ENCODE results near the gene DUSP22. TPM values are rescaled to one million over a fixed set of nuclear protein-coding genes. Genes with fewer than 3 reads are reported as not detected.

Gene DUSP22
- total RNA-seq, 2 donors from 2014 or later, result 33.5 to 35.4 TPM

DNA sequence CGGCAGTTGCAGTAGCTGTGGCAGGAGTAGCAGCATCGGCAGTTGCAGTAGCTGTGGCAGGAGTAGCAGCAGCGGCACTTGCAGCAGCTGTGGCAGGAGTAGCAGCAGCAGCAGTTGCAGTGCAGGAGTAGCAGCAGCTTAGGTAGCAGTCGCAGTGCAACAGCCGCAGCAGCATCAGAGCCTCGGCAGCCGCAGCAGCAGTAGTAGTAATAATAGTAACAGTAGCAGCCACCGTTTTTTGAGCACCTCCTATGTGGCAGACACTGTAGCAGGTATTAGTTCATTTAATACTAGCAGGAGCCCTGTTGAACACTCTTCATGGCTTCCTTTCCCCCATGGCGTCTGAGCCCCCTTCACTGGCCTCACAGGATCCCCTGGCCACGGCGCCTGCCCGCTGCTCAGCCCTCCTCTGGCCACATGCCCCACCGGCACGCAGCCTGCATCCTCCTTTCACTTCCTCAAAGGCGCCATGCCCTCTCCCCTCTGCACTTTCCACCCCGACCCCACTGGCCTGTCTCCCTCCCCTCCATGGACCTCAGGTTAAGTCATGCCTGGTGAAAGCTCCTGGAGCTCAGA, 80.1 kb downstream of the DUSP22 start:
- Histone ChIP-seq H3K9me3 (ENCODE audit: control insufficient read depth, low read length) (peaks cover 8% of the 10 kb centered on the region), H3K9ac (ENCODE audit: extremely low read depth, low read length, poor library complexity, severe bottlenecking) (no peak overlapping the region)

GRCh38 chr6:373031-373430, 80.7 kb downstream of the DUSP22 start:
- Histone ChIP-seq H3K4me3 (ENCODE audit: low read length) (no peak overlapping the region), H3K9ac (ENCODE audit: extremely low read depth, low read length, poor library complexity, severe bottlenecking) (no peak overlapping the region), H3K27me3 (ENCODE audit: control insufficient read depth, insufficient read depth, low read length, poor library complexity, severe bottlenecking) (no peaks in the 10 kb centered on the region), H3K27ac (ENCODE audit: low read depth, low read length) (no peak overlapping the region), H3K36me3 (ENCODE audit: control insufficient read depth, insufficient read depth, low read length) (no peaks in the 10 kb centered on the region), H3K9me3 (ENCODE audit: control insufficient read depth, low read length) (peaks cover 10% of the 10 kb centered on the region), H3K4me1 (ENCODE audit: control insufficient read depth, insufficient read depth, low read length) (no peaks in the 10 kb centered on the region)
- DNase-seq, result no peak
- no peaks in the 10 kb centered on the region for H3K36me3 Mint-ChIP-seq (ENCODE audit: low read depth)
- TF ChIP-seq, protein P1, sequence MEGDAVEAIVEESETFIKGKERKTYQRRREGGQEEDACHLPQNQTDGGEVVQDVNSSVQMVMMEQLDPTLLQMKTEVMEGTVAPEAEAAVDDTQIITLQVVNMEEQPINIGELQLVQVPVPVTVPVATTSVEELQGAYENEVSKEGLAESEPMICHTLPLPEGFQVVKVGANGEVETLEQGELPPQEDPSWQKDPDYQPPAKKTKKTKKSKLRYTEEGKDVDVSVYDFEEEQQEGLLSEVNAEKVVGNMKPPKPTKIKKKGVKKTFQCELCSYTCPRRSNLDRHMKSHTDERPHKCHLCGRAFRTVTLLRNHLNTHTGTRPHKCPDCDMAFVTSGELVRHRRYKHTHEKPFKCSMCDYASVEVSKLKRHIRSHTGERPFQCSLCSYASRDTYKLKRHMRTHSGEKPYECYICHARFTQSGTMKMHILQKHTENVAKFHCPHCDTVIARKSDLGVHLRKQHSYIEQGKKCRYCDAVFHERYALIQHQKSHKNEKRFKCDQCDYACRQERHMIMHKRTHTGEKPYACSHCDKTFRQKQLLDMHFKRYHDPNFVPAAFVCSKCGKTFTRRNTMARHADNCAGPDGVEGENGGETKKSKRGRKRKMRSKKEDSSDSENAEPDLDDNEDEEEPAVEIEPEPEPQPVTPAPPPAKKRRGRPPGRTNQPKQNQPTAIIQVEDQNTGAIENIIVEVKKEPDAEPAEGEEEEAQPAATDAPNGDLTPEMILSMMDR (conservative IDR thresholded peaks at IDR 0.05), result no peak
- H3K4me1 Mint-ChIP-seq, result no peaks in the 10 kb centered on the region
- WGBS, 2 experiments (ENCODE audit: insufficient coverage in 1 of 2, insufficient read length in 1 of 2), result 79 to 82% methylated on average over 4 to 8 of the region's 8 CpGs
- H3K27me3 Mint-ChIP-seq (ENCODE audit: insufficient read depth), result peaks cover 7% of the 10 kb centered on the region
- no peak overlapping the region for H3K27ac Mint-ChIP-seq
- H3K4me3 Mint-ChIP-seq, result no peak overlapping the region
- peaks cover 83% of the 10 kb centered on the region for H3K9me3 Mint-ChIP-seq

More for the DNA sequence above, 80.1 kb downstream of the DUSP22 start:
- Mint-ChIP-seq H3K4me3 (no peak overlapping the region), H3K36me3 (ENCODE audit: low read depth) (no peaks in the 10 kb centered on the region), H3K27me3 (ENCODE audit: insufficient read depth) (peaks cover 10% of the 10 kb centered on the region), H3K27ac (no peak overlapping the region), H3K9me3 (peaks cover 83% of the 10 kb centered on the region), H3K4me1 (no peaks in the 10 kb centered on the region)
- Histone ChIP-seq H3K4me1 (ENCODE audit: control insufficient read depth, insufficient read depth, low read length) (no peaks in the 10 kb centered on the region), H3K27me3 (ENCODE audit: control insufficient read depth, insufficient read depth, low read length, poor library complexity, severe bottlenecking) (no peaks in the 10 kb centered on the region), H3K36me3 (ENCODE audit: control insufficient read depth, insufficient read depth, low read length) (no peaks in the 10 kb centered on the region), H3K27ac (ENCODE audit: low read depth, low read length) (no peak overlapping the region), H3K4me3 (ENCODE audit: low read length) (no peak overlapping the region)
- 83 to 90% methylated on average over 15 to 16 of the region's 16 CpGs for WGBS, 2 experiments (ENCODE audit: insufficient coverage in 1 of 2, insufficient read length in 1 of 2)
- TF ChIP-seq, protein P1 (conservative IDR thresholded peaks at IDR 0.05), result no peak
- DNase-seq, result no peak

DNA sequence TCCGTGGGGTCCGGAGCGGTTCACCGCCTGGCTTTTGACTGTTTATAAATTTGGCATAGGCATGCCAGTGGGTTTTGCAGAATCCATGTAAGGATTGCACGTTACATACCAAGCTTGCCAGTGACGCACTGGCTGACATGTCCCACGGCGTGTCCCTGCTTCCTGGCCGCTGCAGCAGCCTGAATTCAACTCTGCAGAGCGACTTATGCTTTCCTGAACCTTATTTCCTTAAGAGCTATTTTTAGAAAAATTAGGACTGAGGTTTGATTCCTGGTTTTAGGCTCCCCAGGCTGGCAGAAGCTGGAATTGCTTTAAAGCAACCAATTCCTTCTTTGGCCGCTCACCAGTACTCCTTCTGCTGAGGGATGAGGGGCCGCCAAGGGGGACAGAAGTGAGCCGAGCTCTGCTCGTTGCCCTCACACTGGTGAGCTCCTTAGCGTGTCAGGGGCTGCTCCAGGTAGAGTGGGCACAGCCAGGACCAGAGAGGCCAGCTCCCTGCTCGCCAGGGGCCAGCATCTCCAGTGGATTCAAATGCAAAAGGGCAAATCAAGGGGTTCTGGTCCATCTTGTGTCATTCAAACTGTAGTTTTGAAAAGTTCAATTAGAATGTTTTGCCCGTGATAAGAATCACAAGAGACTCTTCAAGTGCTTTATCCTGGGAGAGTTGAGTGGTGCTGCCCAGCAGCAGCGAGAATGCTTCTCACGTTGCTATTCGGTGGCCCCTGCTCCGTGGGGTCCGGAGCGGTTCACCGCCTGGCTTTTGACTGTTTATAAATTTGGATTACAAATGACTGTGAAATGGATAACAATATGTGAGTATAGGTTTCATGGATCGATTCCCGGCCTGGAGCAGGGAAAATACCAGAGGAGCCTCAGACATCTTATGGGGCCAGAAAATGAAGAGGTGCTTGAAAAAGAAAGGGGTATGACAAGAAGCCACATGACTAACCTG, 81.8 kb downstream of the DUSP22 start:
- no peaks in the 10 kb centered on the region for H3K36me3 Mint-ChIP-seq (ENCODE audit: low read depth)
- H3K4me1 Mint-ChIP-seq, result no peaks in the 10 kb centered on the region
- peaks cover 10% of the 10 kb centered on the region for H3K9me3 ChIP-seq (ENCODE audit: control insufficient read depth, low read length)
- H3K27me3 ChIP-seq (ENCODE audit: control insufficient read depth, insufficient read depth, low read length, poor library complexity, severe bottlenecking), result no peaks in the 10 kb centered on the region
- no peak overlapping the region for H3K4me3 Mint-ChIP-seq
- no peak overlapping the region for H3K27ac ChIP-seq (ENCODE audit: low read depth, low read length)
- H3K27me3 Mint-ChIP-seq (ENCODE audit: insufficient read depth), result peaks cover 8% of the 10 kb centered on the region
- no peak overlapping the region for H3K4me3 ChIP-seq (ENCODE audit: low read length)
- no peak overlapping the region for H3K9ac ChIP-seq (ENCODE audit: extremely low read depth, low read length, poor library complexity, severe bottlenecking)
- H3K4me1 ChIP-seq (ENCODE audit: control insufficient read depth, insufficient read depth, low read length), result no peaks in the 10 kb centered on the region
- H3K9me3 Mint-ChIP-seq, result peaks cover 83% of the 10 kb centered on the region
- TF ChIP-seq, protein P1 (conservative IDR thresholded peaks at IDR 0.05), result no peak
- H3K36me3 ChIP-seq (ENCODE audit: control insufficient read depth, insufficient read depth, low read length), result no peaks in the 10 kb centered on the region
- peak; percentile 48 for DNase-seq
- WGBS, 2 experiments (ENCODE audit: insufficient coverage in 1 of 2, insufficient read length in 1 of 2), result 78 to 79% methylated on average over 26 of the region's 26 CpGs
- H3K27ac Mint-ChIP-seq, result no peak overlapping the region
